DMS 273 treated with DMSO at 0.1 percent for 48 hours (cell line): Measurements from ENCODE around the gene MCTP1.

Experiments
- DNase-seq: peaks from one replicate; lab custom pipeline; 2025; lab: John Stamatoyannopoulos, UW

MCTP1 gene

GRCh38 chr5:94759022-94759421 is 525.9 kb downstream of the MCTP1 start:
- DNase-seq = no peak

GRCh38 chr5:94754824-94755223 is 530.1 kb downstream of the MCTP1 start:
- DNase-seq = no peak

GRCh38 chr5:94751460-94751859 is 533.4 kb downstream of the MCTP1 start:
- no peak for DNase-seq

GRCh38 chr5:94750681-94751080 is 534.2 kb downstream of the MCTP1 start:
- no peak for DNase-seq

- no peak for DNase-seq
These were observed 535.9 kb downstream of the MCTP1 start for GRCh38 chr5:94749042-94749441.

- no peak for DNase-seq
These were observed 536.7 kb downstream of the MCTP1 start for GRCh38 chr5:94748212-94748611.

- DNase-seq = no peak
These were observed 537.5 kb downstream of the MCTP1 start for GRCh38 chr5:94747371-94747770.

GRCh38 chr5:94746731-94747124 is 538.2 kb downstream of the MCTP1 start:
- DNase-seq = no peak

- DNase-seq = no peak
These were observed 538.8 kb downstream of the MCTP1 start for GRCh38 chr5:94745786-94746730.

GRCh38 chr5:94744906-94745305 is 540.0 kb downstream of the MCTP1 start:
- DNase-seq = no peak

- DNase-seq = no peak
These were observed 542.0 kb downstream of the MCTP1 start for GRCh38 chr5:94742852-94743251.

- no peak for DNase-seq
These were observed 544.6 kb downstream of the MCTP1 start for GRCh38 chr5:94740286-94740685.

GRCh38 chr5:94736498-94736897 is 548.4 kb downstream of the MCTP1 start:
- no peak for DNase-seq

GRCh38 chr5:94731471-94731870 is 553.4 kb downstream of the MCTP1 start:
- DNase-seq = no peak

GRCh38 chr5:94725142-94725541 is 559.8 kb downstream of the MCTP1 start:
- DNase-seq = no peak

GRCh38 chr5:94715768-94716167 is 569.1 kb downstream of the MCTP1 start:
- DNase-seq = no peak

GRCh38 chr5:94711785-94712184 is 573.1 kb downstream of the MCTP1 start:
- DNase-seq = no peak

- DNase-seq = no peak
These were observed 575.6 kb downstream of the MCTP1 start for GRCh38 chr5:94709277-94709676.

- no peak for DNase-seq
These were observed 577.5 kb downstream of the MCTP1 start for GRCh38 chr5:94707359-94707758.

- no peak for DNase-seq
These were observed 579.5 kb downstream of the MCTP1 start for GRCh38 chr5:94705427-94705826.

GRCh38 chr5:94702729-94703128 is 582.2 kb downstream of the MCTP1 start:
- DNase-seq = no peak

- DNase-seq = no peak
These were observed 584.3 kb downstream of the MCTP1 start for GRCh38 chr5:94700592-94700991.

GRCh38 chr5:94699562-94699961 is 585.3 kb downstream of the MCTP1 start:
- DNase-seq = no peak

- DNase-seq = no peak
These were observed 586.7 kb downstream of the MCTP1 start for GRCh38 chr5:94698197-94698596.
